ENCODE results near the gene ACTRT2.

The ACTRT2 gene

GRCh38 chr1:2991753-2992495, 29.3 kb upstream of the ACTRT2 start:
- no peak for TF ChIP-seq CTCF (IDR thresholded peaks at IDR 0.05; ENCODE audit: insufficient read depth, low read length, poor library complexity, severe bottlenecking)
- no peak for TF ChIP-seq EZH2phosphoT487 (conservative IDR thresholded peaks at IDR 0.05; ENCODE audit: low read length)
- no peak overlapping the region for H3K9ac ChIP-seq (ENCODE audit: low read length)
- H3K4me2 ChIP-seq (ENCODE audit: low read depth, low read length, poor library complexity, severe bottlenecking), result no peak overlapping the region
- no peaks in the 10 kb centered on the region for H3K27me3 ChIP-seq (ENCODE audit: low read length)
- no peak overlapping the region for H2AFZ ChIP-seq (ENCODE audit: low read depth, low read length, severe bottlenecking)
- no peaks in the 10 kb centered on the region for H3K9me3 ChIP-seq (ENCODE audit: insufficient read depth, low read length)
- no peak overlapping the region for H3K4me3 ChIP-seq (ENCODE audit: insufficient read depth, low read length, poor library complexity, severe bottlenecking)
- no peaks in the 10 kb centered on the region for H4K20me1 ChIP-seq (ENCODE audit: low read depth, low read length)
- H3K36me3 ChIP-seq (ENCODE audit: low read length), result no peaks in the 10 kb centered on the region
- no peak overlapping the region for H3K27ac ChIP-seq (ENCODE audit: low read depth, low read length)
- no peaks in the 10 kb centered on the region for H3K79me2 ChIP-seq (ENCODE audit: insufficient read depth, low read length)
- H3K9me2 ChIP-seq (replicated peaks; ENCODE audit: insufficient read depth, low read length), result no peaks in the 10 kb centered on the region
- no peaks in the 10 kb centered on the region for H3F3A ChIP-seq (ENCODE audit: insufficient read depth)

GRCh38 chr1:2998503-2999100, 22.7 kb upstream of the ACTRT2 start:
- Histone ChIP-seq H3K36me3 (ENCODE audit: low read length) (no peaks in the 10 kb centered on the region), H4K20me1 (ENCODE audit: low read depth, low read length) (no peaks in the 10 kb centered on the region), H3K9me3 (ENCODE audit: insufficient read depth, low read length) (no peaks in the 10 kb centered on the region), H3F3A (ENCODE audit: insufficient read depth) (no peaks in the 10 kb centered on the region), H2AFZ (ENCODE audit: low read depth, low read length, severe bottlenecking) (no peak overlapping the region), H3K27me3 (ENCODE audit: low read length) (no peaks in the 10 kb centered on the region), H3K4me3 (ENCODE audit: insufficient read depth, low read length, poor library complexity, severe bottlenecking) (no peak overlapping the region), H3K9me2 (replicated peaks; ENCODE audit: insufficient read depth, low read length) (no peaks in the 10 kb centered on the region), H3K79me2 (ENCODE audit: insufficient read depth, low read length) (no peaks in the 10 kb centered on the region), H3K27ac (ENCODE audit: low read depth, low read length) (no peak overlapping the region), H3K9ac (ENCODE audit: low read length) (no peak overlapping the region), H3K4me2 (ENCODE audit: low read depth, low read length, poor library complexity, severe bottlenecking) (no peak overlapping the region)
- TF ChIP-seq CTCF (IDR thresholded peaks at IDR 0.05; ENCODE audit: insufficient read depth, low read length, poor library complexity, severe bottlenecking) (no peak), EZH2phosphoT487 (conservative IDR thresholded peaks at IDR 0.05; ENCODE audit: low read length) (no peak)

GRCh38 chr1:2999138-2999537, 22.1 kb upstream of the ACTRT2 start:
- H2AFZ ChIP-seq (ENCODE audit: low read depth, low read length, severe bottlenecking), result no peak overlapping the region
- no peak overlapping the region for H3K9ac ChIP-seq (ENCODE audit: low read length)
- no peaks in the 10 kb centered on the region for H4K20me1 ChIP-seq (ENCODE audit: low read depth, low read length)
- no peaks in the 10 kb centered on the region for H3K9me2 ChIP-seq (replicated peaks; ENCODE audit: insufficient read depth, low read length)
- no peak overlapping the region for H3K27ac ChIP-seq (ENCODE audit: low read depth, low read length)
- H3K79me2 ChIP-seq (ENCODE audit: insufficient read depth, low read length), result no peaks in the 10 kb centered on the region
- H3F3A ChIP-seq (ENCODE audit: insufficient read depth), result no peaks in the 10 kb centered on the region
- no peak overlapping the region for H3K4me3 ChIP-seq (ENCODE audit: insufficient read depth, low read length, poor library complexity, severe bottlenecking)
- TF ChIP-seq CTCF (IDR thresholded peaks at IDR 0.05; ENCODE audit: insufficient read depth, low read length, poor library complexity, severe bottlenecking) (no peak), EZH2phosphoT487 (conservative IDR thresholded peaks at IDR 0.05; ENCODE audit: low read length) (no peak)
- no peaks in the 10 kb centered on the region for H3K36me3 ChIP-seq (ENCODE audit: low read length)
- no peak overlapping the region for H3K4me2 ChIP-seq (ENCODE audit: low read depth, low read length, poor library complexity, severe bottlenecking)
- no peaks in the 10 kb centered on the region for H3K27me3 ChIP-seq (ENCODE audit: low read length)
- H3K9me3 ChIP-seq (ENCODE audit: insufficient read depth, low read length), result no peaks in the 10 kb centered on the region
